NCI-H526 treated with DMSO at 0.1 percent for 48 hours (cell line): ENCODE results near the gene PLEKHA6.

Experiments used
- DNase-seq: peaks from one replicate; lab custom pipeline; 2025; lab: John Stamatoyannopoulos, UW

The PLEKHA6 gene

GRCh38 chr1:204383163-204383904 is 23.6 kb upstream of the PLEKHA6 start:
- no peak for DNase-seq

DNA sequence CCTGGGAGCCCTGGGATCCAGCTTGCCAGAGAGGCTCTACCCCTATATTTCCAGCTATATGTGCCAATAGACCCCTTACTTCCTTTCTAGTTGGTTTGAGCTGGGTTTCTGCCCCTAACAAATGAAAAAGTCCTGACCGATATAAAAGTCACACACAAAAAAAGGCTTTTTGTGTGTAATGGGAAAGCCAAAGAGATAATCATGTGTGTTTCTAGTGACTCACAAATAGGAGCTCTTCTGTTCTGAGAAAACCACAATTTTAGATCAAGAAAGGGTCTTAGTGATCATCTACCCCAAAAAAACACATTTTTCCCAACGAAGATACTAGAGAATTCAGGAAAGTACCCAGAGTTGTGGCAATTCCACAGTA is 23.0 kb upstream of the PLEKHA6 start:
- no peak for DNase-seq

- no peak for DNase-seq
These were observed 20.6 kb upstream of the PLEKHA6 start for GRCh38 chr1:204380293-204380831.

DNA sequence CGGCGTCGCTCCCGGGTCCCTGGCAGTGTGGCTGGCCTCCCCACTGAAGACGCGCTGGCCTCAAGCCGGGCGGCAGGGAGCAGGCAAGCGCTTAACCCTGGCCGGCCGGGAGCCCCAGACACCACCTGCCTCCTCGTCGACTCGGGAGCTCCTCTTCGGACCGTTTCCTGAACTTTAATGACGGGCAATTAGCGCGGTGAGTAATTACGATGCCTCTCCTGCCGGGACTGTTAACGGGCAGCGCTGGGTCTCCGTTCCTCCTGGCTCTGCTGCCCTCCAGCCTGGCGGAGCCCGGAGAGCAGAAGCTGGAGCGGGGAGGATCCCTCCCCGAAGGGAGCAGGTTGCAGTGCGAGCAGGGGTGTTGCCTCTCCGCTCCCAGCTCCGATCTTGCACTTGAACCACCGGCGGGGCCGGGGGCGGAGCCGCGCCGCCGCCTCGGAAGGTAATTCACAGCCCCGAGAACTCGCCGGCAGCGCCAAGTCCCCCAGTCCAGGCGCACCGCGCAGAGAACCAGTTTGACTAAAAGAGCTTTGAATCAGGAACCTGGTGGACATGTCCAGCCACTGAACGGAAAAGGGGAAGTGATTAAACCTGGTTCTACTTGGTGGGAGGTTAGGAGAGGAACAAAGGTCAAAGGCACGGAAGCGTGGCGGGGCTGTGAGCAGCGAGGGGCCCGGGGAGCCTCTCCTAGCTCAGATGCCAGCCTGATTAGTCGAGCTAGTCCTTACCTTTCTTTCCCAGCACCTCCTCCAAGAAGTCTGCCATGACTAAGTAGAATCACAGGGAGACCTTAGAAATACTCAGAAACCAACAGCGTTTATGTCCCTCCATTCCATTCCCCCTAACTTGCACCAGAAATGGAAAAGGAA is 18.3 kb upstream of the PLEKHA6 start:
- DNase-seq = peak; percentile 59

GRCh38 chr1:204376919-204377799 is 17.4 kb upstream of the PLEKHA6 start:
- DNase-seq = no peak

DNA sequence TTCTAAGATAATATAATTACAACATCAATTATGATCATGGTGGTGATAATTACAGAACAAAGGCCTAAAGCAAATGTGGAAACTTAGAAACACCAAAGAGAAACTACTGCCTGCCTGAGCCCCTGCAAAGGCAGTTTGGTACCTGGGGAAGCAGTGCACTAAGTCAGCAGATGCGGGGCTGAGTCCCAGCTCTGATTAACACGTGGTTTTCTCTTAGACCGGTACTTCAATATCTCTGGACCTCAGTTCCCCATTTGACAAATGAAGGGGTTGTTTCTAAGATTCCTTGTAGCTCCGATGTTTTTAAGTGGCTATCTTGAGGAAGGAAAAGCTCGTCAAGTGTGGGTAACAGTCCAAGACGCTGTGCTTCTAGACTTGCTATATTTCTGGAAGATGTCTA is 16.7 kb upstream of the PLEKHA6 start:
- no peak for DNase-seq

GRCh38 chr1:204373911-204374310 is 14.2 kb upstream of the PLEKHA6 start:
- no peak for DNase-seq

- no peak for DNase-seq
These were observed 10.4 kb upstream of the PLEKHA6 start for GRCh38 chr1:204370176-204370575.

GRCh38 chr1:204368996-204369726 is 9.4 kb upstream of the PLEKHA6 start:
- no peak for DNase-seq

- no peak for DNase-seq
These were observed 8.2 kb upstream of the PLEKHA6 start for GRCh38 chr1:204367956-204368355.

DNA sequence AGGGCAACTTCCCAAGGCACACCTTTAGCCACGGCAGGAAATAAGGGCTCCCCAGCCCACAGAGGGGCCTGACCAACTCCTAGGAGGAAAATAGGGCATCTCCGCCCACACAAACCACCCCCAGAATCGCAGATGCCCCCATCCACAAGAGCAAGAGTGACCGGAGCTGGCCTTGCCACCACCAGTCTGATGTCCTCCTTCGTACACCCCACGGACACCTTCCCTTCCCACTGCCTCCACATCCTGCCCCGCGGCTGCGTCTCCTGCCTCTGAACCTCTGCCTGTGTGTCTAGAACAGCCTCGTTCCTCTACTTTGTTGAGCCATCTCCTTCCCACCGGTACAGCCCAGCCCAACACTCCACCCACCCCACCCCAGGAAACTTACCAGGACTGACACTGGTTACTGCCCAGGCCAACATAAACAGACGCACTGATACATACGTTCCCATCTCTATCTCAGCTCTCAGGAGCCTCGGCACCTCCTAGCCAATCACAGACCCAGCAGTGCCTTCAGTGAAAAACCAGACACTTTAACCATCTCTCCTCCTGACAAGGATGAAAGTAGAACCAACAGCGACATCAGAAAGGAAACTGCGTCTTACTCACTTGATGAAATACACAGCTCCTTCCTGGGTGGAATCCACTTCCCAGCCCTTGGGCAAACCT is 7.6 kb upstream of the PLEKHA6 start:
- no peak for DNase-seq

GRCh38 chr1:204366759-204367158 is 7.0 kb upstream of the PLEKHA6 start:
- no peak for DNase-seq

DNA sequence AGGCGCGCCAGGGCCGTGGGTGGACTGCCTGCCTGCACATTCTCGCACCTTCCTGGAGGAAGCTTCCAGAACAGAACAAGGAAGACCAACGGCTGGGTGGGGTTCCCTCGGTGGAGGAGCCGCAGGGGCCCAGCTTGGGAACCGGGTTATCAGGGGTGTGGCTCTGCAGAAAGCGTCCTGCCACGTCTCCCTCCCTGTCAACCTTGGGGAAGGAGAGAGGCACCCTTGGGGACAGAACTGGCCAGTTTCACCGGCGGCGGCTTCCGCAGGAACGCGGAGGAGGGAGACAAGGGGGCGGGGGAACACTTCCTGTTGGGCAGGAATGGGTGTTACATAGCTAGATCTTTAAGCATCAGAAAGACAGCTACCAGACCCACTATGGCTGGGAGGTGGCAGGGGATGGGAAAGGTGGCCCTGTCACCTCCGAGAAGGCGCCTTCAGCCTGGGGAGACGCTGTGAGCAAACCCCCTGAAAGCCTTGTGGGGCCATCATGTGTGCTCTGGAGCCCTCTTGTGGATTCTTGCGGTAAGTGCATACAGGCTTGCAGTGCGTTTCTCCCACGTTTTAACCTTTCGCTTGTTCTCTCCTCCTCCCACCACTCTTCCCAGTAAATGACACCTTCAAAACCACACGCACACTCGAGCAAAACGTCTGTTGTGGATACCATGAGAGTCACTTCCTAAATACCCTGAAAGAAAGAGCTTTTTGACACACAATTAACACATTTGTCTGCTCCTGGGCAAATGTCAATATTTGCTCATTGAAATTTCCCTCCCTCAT is 3.8 kb upstream of the PLEKHA6 start:
- peak; percentile 30 for DNase-seq

- DNase-seq = no peak
These were observed 3.2 kb upstream of the PLEKHA6 start for GRCh38 chr1:204362984-204363334.

- DNase-seq = no peak
These were observed 2.1 kb upstream of the PLEKHA6 start for GRCh38 chr1:204361781-204362180.

GRCh38 chr1:204361341-204361771 is 1.6 kb upstream of the PLEKHA6 start:
- no peak for DNase-seq

DNA sequence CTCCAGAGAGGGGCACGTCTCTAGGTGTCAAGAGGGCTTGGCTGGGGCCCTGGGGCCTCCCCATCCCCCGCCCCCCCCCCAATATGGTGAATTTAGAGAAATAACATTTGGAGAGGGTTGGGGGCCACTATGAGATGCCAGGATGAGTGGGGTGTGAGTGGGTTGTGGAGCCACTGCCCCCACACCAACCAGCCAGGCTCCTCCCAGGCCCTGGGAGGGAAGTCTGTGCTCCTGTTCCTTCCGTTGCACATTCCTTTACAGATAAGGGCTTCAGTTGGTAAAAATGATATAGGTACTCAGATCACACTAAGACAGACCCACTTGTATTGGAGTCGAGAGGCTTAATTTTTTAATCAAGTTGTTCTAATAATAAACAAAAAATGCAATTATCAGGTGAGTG is 585 bp upstream of the PLEKHA6 start:
- no peak for DNase-seq

DNA sequence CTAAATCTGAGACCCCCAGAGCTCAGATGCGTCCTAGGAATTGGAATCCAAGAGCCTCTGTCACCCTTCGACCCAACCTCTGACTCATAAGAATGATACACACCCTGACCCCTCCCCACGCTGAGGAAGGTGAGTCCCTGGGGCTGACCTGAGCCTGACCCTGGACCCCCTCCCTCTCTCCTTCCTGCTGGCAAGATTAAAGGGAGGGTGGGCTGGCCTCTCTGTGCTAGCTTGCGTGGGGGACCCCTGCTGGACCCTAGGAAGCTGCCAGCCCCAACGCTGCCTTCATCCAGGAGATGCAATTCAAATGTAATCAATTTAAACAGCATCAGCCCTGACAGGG is 627 bp downstream of the PLEKHA6 start:
- DNase-seq = no peak

GRCh38 chr1:204358605-204359004 is 1.1 kb downstream of the PLEKHA6 start:
- DNase-seq = no peak
